ENCODE measurements around the gene IL17C. TPM values are rescaled to one million over a fixed set of nuclear protein-coding genes. Genes with fewer than 3 reads are reported as not detected.

The IL17C gene
- total and polyA plus RNA-seq, 2 donors (not counting 1 experiment from before 2014, with no cell fraction given) = 1.3 to 1.5 TPM

DNA sequence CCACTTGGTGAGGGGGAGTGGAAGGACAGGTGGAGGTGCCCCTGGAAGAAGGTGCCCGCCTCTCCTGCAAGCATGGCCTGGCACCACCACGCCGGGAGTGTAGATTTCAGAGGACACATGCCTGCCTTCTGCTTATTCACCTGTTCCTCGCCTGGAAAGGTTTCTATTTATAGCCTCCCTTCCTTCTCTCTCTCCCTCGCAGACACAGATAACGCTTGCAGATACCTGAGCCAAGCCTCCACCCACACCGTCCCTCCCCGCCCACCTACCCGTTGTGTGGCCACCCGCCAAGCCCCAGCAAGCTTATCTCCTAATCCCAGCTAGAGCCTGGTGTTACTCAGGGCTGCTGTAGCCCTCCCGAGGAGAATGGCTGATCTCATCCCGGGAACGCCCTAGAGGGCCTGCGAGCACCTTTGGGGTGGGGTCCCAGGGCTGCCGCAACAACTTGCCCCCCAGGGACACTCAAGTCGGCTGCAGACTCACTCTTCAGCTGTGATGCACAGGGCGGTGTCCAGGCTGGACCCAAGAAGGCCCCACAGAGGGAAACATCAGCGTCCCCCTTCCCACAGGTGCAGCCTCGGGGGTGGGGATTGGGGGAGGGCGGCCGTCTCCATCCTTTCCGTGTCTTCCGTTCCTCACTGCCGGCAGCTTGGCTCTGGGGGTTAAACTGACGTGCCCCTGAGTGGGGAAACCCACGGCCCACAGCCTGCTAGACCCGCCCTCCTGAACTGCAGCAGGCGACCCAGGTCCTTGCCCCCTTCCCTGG lies 49.8 kb downstream of the IL17C start:
- Mint-ChIP-seq H3K4me3 (no peak overlapping the region), H3K9me3 (ENCODE audit: insufficient read depth) (no peaks in the 10 kb centered on the region), H3K27ac (peak overlapping the region; percentile 59), H3K4me1 (peaks cover 44% of the 10 kb centered on the region), H3K27me3 (no peaks in the 10 kb centered on the region)
- Histone ChIP-seq H2AFZ (ENCODE audit: insufficient read depth, low read depth, low read length, poor library complexity, severe bottlenecking) (no peak overlapping the region), H3K4me3 (ENCODE audit: control extremely low read depth in 1 of 5, extremely low read depth in 1 of 5, insufficient read depth in 1 of 5, low read depth in 2 of 5, low read length in 4 of 5) (no peak overlapping the region), H3K9me3 (ENCODE audit: control extremely low read depth in 1 of 3, control insufficient read depth in 2 of 3, insufficient read depth in 1 of 3, low read length in 2 of 3) (peaks cover 0 to 4% (median 0%) of the 10 kb centered on the region in 3 donors), H3K27me3 (replicated peaks in 1 of 4; ENCODE audit: control extremely low read depth in 1 of 4, control insufficient read depth in 3 of 4, insufficient read depth in 4 of 4, low read length in 3 of 4) (no peaks in the 10 kb centered on the region), H3K4me1 (ENCODE audit: control insufficient read depth in 2 of 2, insufficient read depth in 2 of 2, low read length in 2 of 2) (peaks cover 35 to 56% of the 10 kb centered on the region in 2 donors), H3K27ac (ENCODE audit: low read length in 2 of 2) (no peak overlapping the region), H3K9ac (ENCODE audit: low read length) (no peak overlapping the region), H3K79me2 (ENCODE audit: control insufficient read depth, insufficient read depth, low read length) (peaks cover 25% of the 10 kb centered on the region), H4K20me1 (ENCODE audit: control insufficient read depth, insufficient read depth, low read length, poor library complexity, severe bottlenecking) (peaks cover 17% of the 10 kb centered on the region), H3K36me3 (replicated peaks in 1 of 2; ENCODE audit: control extremely low read depth in 1 of 2, control insufficient read depth in 1 of 2, extremely low read depth in 1 of 2, insufficient read depth in 2 of 2, low read length in 1 of 2) (no peaks in the 10 kb centered on the region), H3K4me2 (replicated peaks; ENCODE audit: low read depth, low read length, poor library complexity, severe bottlenecking) (no peak overlapping the region)
- TF ChIP-seq, protein P1, sequence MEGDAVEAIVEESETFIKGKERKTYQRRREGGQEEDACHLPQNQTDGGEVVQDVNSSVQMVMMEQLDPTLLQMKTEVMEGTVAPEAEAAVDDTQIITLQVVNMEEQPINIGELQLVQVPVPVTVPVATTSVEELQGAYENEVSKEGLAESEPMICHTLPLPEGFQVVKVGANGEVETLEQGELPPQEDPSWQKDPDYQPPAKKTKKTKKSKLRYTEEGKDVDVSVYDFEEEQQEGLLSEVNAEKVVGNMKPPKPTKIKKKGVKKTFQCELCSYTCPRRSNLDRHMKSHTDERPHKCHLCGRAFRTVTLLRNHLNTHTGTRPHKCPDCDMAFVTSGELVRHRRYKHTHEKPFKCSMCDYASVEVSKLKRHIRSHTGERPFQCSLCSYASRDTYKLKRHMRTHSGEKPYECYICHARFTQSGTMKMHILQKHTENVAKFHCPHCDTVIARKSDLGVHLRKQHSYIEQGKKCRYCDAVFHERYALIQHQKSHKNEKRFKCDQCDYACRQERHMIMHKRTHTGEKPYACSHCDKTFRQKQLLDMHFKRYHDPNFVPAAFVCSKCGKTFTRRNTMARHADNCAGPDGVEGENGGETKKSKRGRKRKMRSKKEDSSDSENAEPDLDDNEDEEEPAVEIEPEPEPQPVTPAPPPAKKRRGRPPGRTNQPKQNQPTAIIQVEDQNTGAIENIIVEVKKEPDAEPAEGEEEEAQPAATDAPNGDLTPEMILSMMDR (IDR thresholded peaks at IDR 0.05) = no peak
- no peak for TF ChIP-seq EZH2 (IDR thresholded peaks at IDR 0.05; ENCODE audit: borderline replicate concordance, insufficient read depth, low read depth, low read length, poor library complexity, severe bottlenecking)
- 53% methylated on average over 27 of the region's 28 CpGs for WGBS (ENCODE audit: insufficient coverage)
- ChIA-PET POLR2A (interaction anchor here (0.5 to 0.7 kb wide), 6 partner anchors 10 to 248 kb away, joined by 3 to 11 read pairs (median 4); no protein-coding TSS in a partner anchor), CTCF (interaction anchor here (0.7 to 1.4 kb wide), 2 partner anchors 19 to 113 kb away, joined by 4 to 6 read pairs; no protein-coding TSS in a partner anchor)
- no peak for ATAC-seq (ENCODE audit: low read depth)
- intact Hi-C loops (cut with micrococcal nuclease) = loop anchor here (10.0 kb wide), 1 partner anchor 877 kb away; the partner anchor contains the start of gene RPL13
- no peak for DNase-seq

Other genes starting within 250 kb of the IL17C start
- gene ZFPM1, start 185.3 kb upstream of the IL17C start, total RNA-seq = 32.2 and 34.6 TPM in 2 replicates
- gene ZFPM1, start 185.3 kb upstream of the IL17C start, polyA plus RNA-seq = 2.3 and 4.3 TPM in 2 replicates
- gene ZC3H18, start 68.2 kb upstream of the IL17C start, total RNA-seq = 74.2 and 84.1 TPM in 2 replicates
- 40.4 and 63.5 TPM in 2 replicates for gene ZC3H18, start 68.2 kb upstream of the IL17C start, polyA plus RNA-seq
- gene CYBA, start 12.5 kb downstream of the IL17C start, total RNA-seq = 698 and 701 TPM in 2 replicates
- 1,091 and 1,336 TPM in 2 replicates for gene CYBA, start 12.5 kb downstream of the IL17C start, polyA plus RNA-seq
- 84.5 and 95.4 TPM in 2 replicates for gene MVD, start 24.5 kb downstream of the IL17C start, total RNA-seq
- 40.9 and 49.4 TPM in 2 replicates for gene MVD, start 24.5 kb downstream of the IL17C start, polyA plus RNA-seq
- 8.2 and 8.8 TPM in 2 replicates for gene SNAI3, start 47.9 kb downstream of the IL17C start, total RNA-seq
- 3.7 and 6.5 TPM in 2 replicates for gene SNAI3, start 47.9 kb downstream of the IL17C start, polyA plus RNA-seq
- 64.1 and 75.8 TPM in 2 replicates for gene RNF166, start 67.8 kb downstream of the IL17C start, total RNA-seq
- gene RNF166, start 67.8 kb downstream of the IL17C start, polyA plus RNA-seq = 65.0 and 94.1 TPM in 2 replicates
- 18.4 and 19.3 TPM in 2 replicates for gene CTU2, start 67.9 kb downstream of the IL17C start, total RNA-seq
- 17.3 and 23.7 TPM in 2 replicates for gene CTU2, start 67.9 kb downstream of the IL17C start, polyA plus RNA-seq
- gene PIEZO1, start 146.6 kb downstream of the IL17C start, total RNA-seq = 108 and 118 TPM in 2 replicates
- gene PIEZO1, start 146.6 kb downstream of the IL17C start, polyA plus RNA-seq = 331 and 354 TPM in 2 replicates
- gene CDT1, start 165.2 kb downstream of the IL17C start, total RNA-seq = 0.27 and 1.3 TPM in 2 replicates
- 0.36 and 0.48 TPM in 2 replicates for gene CDT1, start 165.2 kb downstream of the IL17C start, polyA plus RNA-seq
- 111 and 124 TPM in 2 replicates for gene APRT, start 173.4 kb downstream of the IL17C start, total RNA-seq
- 121 and 161 TPM in 2 replicates for gene APRT, start 173.4 kb downstream of the IL17C start, polyA plus RNA-seq
- gene GALNS, start 218.4 kb downstream of the IL17C start, total RNA-seq = 68.4 and 81.3 TPM in 2 replicates
- gene GALNS, start 218.4 kb downstream of the IL17C start, polyA plus RNA-seq = 45.5 and 62.1 TPM in 2 replicates
- gene TRAPPC2L, start 218.6 kb downstream of the IL17C start, total RNA-seq = 55.5 and 65.1 TPM in 2 replicates
- 29.7 and 33.5 TPM in 2 replicates for gene TRAPPC2L, start 218.6 kb downstream of the IL17C start, polyA plus RNA-seq
- gene PABPN1L, start 228.1 kb downstream of the IL17C start, total RNA-seq = 0.68 and 0.84 TPM in 2 replicates
- gene PABPN1L, start 228.1 kb downstream of the IL17C start, polyA plus RNA-seq = 0.21 and 0.84 TPM in 2 replicates

All from B cell (primary cell).